MG63 (cell line): Measurements from ENCODE around the gene OSBPL9. TPM values are rescaled to one million over a fixed set of nuclear protein-coding genes. Genes with fewer than 3 reads are reported as not detected.
"Not testable (repeated sequence)": the region's sequence is repeated elsewhere in the genome, so short reads cannot be mapped to it uniquely, and the experiment has no call there.

Experiments used
- DNase-seq: peaks from one replicate; pipeline ENCODE4 v3.0.0-alpha.2; 2020
- H3K27me3 ChIP-seq: fragments of 250-450 bp; sonication (Bioruptor Pico); 2 replicates; pipeline ENCODE4 v1.5.1; 2020; ENCODE audit warnings: mild to moderate bottlenecking, moderate library complexity
- H3K36me3 ChIP-seq: fragments of 250-450 bp; sonication (Bioruptor Pico); 2 replicates; pipeline ENCODE4 v1.5.1; 2020; ENCODE audit warnings: mild to moderate bottlenecking, moderate library complexity
- H3K4me3 ChIP-seq: fragments of 250-450 bp; sonication (Bioruptor Pico); 2 replicates; pipeline ENCODE4 v1.5.1; 2020; ENCODE audit warnings: mild to moderate bottlenecking, moderate library complexity
- H3K9me3 ChIP-seq: fragments of 250-450 bp; sonication (Bioruptor Pico); 2 replicates; pipeline ENCODE4 v1.5.1; 2020; ENCODE audit warnings: mild to moderate bottlenecking, moderate library complexity
- total RNA-seq: library from RNA; depleted of rRNA; stranded (reverse); fragments of >200 nt; shearing (Covaris generic); gene quantifications from 2 replicates; pipeline ENCODE4 v1.2.3, GENCODE V29; 2014; ENCODE audit warnings: low replicate concordance; rRNA removed

OSBPL9 gene
- total RNA-seq, 1 experiment from 2014 or later = 31.7 TPM

- peaks cover 58% of the 10 kb centered on the region for H3K36me3 ChIP-seq
- no peak for DNase-seq
- no peaks in the 10 kb centered on the region for H3K27me3 ChIP-seq
- no peaks in the 10 kb centered on the region for H3K9me3 ChIP-seq
- no peak overlapping the region for H3K4me3 ChIP-seq
These were observed 178.0 kb downstream of the OSBPL9 start for GRCh38 chr1:51794868-51795267.

GRCh38 chr1:51799372-51799771, 182.5 kb downstream of the OSBPL9 start:
- Histone ChIP-seq H3K9me3 (no peaks in the 10 kb centered on the region), H3K27me3 (no peaks in the 10 kb centered on the region), H3K4me3 (no peak overlapping the region), H3K36me3 (peaks cover 48% of the 10 kb centered on the region)
- no peak for DNase-seq

DNA sequence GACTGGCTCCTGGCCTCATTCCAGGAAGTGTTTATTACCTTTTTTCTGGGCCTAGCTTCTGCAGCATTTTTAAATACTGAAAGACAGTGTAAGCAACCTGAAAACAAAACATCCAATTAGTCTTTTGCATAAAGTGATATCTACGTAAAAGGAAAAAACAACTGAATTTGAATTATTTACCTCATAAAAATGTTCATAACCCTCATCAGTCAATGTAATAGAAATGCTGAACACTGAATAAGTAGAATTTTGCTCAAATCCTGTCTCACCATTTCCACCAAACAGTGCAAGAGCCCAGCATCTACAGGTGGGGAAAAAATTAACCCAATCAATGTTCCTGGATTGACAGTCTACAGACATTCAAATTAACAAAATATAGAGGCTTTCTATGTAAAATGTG, 197.6 kb downstream of the OSBPL9 start:
- no peak overlapping the region for H3K4me3 ChIP-seq
- peaks cover 37% of the 10 kb centered on the region for H3K36me3 ChIP-seq
- no peaks in the 10 kb centered on the region for H3K27me3 ChIP-seq
- H3K9me3 ChIP-seq = no peaks in the 10 kb centered on the region
- DNase-seq = no peak

DNA sequence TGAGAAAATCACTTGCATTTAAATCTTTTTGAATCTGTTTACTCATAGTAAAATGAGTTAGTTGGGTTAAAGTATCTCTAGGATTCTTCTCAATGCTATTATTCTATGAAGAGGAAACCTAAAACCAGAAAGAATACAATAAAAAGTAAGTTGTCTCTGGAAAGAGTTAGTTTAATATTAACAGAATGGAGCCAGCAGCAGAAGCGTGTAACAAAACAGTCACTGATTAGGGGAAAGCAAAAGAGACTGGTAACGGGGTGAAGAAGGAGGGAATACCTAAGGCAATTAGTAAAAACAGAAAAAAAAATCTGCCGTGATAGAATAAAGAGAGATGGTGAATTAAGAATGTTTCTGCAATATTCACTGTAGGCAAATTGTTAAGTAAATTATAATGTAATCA, 201.6 kb downstream of the OSBPL9 start:
- peaks cover 40% of the 10 kb centered on the region for H3K36me3 ChIP-seq
- DNase-seq = no peak
- no peaks in the 10 kb centered on the region for H3K27me3 ChIP-seq
- H3K4me3 ChIP-seq = no peak overlapping the region
- no peaks in the 10 kb centered on the region for H3K9me3 ChIP-seq

GRCh38 chr1:51819021-51819420, 202.1 kb downstream of the OSBPL9 start:
- DNase-seq, H3K27me3 ChIP-seq, H3K9me3 ChIP-seq, H3K4me3 ChIP-seq: not testable (repeated sequence)
- peaks cover 35% of the 10 kb centered on the region for H3K36me3 ChIP-seq

GRCh38 chr1:51819810-51820209, 202.9 kb downstream of the OSBPL9 start:
- Histone ChIP-seq H3K36me3 (peaks cover 33% of the 10 kb centered on the region), H3K27me3 (no peaks in the 10 kb centered on the region), H3K4me3 (no peak overlapping the region), H3K9me3 (no peaks in the 10 kb centered on the region)
- DNase-seq = no peak

DNA sequence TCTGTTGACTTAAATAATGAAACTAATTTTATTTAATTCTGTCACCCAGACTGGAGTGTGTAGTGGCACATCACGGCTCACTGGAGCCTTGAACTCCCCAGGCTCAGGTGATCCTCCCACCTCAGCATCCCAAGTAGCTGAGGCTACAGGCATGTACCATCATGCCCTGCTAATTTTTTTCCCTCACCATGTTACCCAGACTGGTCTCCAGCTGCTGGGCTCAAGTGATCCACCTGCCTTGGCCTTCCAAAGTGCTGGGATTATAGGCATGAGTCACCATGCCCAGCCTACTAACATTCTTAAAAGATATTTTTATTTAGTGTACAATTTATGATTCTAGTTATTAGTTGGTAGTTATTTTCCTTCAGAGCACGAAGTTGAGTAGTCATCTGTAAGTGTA, 212.2 kb downstream of the OSBPL9 start:
- no peak overlapping the region for H3K4me3 ChIP-seq
- peaks cover 59% of the 10 kb centered on the region for H3K36me3 ChIP-seq
- H3K27me3 ChIP-seq = no peaks in the 10 kb centered on the region
- no peaks in the 10 kb centered on the region for H3K9me3 ChIP-seq
- DNase-seq = peak; percentile 21

GRCh38 chr1:51833700-51834099, 216.8 kb downstream of the OSBPL9 start:
- Histone ChIP-seq H3K9me3 (no peaks in the 10 kb centered on the region), H3K4me3 (no peak overlapping the region), H3K27me3 (no peaks in the 10 kb centered on the region), H3K36me3 (peaks cover 39% of the 10 kb centered on the region)
- no peak for DNase-seq

DNA sequence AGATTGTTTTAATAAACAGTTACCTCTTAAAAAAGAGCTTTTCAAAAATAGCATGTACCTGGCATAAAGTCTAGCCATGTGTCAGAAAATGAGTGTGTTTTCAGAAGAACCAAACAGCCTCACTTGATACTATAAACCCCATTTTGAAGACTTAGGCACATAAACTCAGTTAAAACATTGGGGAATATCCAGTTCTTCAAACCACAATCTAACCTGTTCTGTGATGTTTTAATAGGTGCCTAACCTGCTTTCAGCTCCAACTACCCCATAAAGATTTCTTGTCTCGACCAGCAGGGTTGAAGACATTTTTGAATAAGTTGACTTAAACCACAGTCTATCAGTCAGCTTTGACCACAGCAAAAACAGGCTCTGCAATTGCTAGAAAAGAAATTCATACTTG, 220.4 kb downstream of the OSBPL9 start:
- DNase-seq = no peak
- Histone ChIP-seq H3K36me3 (peaks cover 19% of the 10 kb centered on the region), H3K27me3 (no peaks in the 10 kb centered on the region), H3K4me3 (no peak overlapping the region), H3K9me3 (no peaks in the 10 kb centered on the region)

Other genes with a start within 250 kb of the OSBPL9 start
- gene EPS15, start 97.8 kb upstream of the OSBPL9 start, total RNA-seq = 9.3 and 11.4 TPM in 2 replicates